Hematopoietic multipotent progenitor cell (in vitro differentiated cells): ENCODE data around the gene ASXL2. TPM values are rescaled to one million over a fixed set of nuclear protein-coding genes. Genes with fewer than 3 reads are reported as not detected.
"Not testable (repeated sequence)": the region's sequence is repeated elsewhere in the genome, so short reads cannot be mapped to it uniquely, and the experiment has no call there.

Source experiments
- DNase-seq, 3 donors: peaks; one replicate each; pipeline ENCODE4 v3.0.0-alpha.2; 2011 to 2015; ENCODE audit warnings: low read depth in 2 of 3, low spot score in 2 of 3
- total RNA-seq: library from RNA; depleted of rRNA; stranded (reverse); fragments of >200 nt; gene quantifications from one replicate; pipeline ENCODE4 v1.2.3, GENCODE V29; 2012

ASXL2 gene
- total RNA-seq, 1 donor: 8.1 TPM

- DNase-seq: no peak
Measured at GRCh38 chr2:25894135-25894830, 16.0 kb upstream of the ASXL2 start.

GRCh38 chr2:25891672-25892071 lies 13.4 kb upstream of the ASXL2 start:
- no peak for DNase-seq

GRCh38 chr2:25887624-25888242 lies 9.4 kb upstream of the ASXL2 start:
- DNase-seq: no peak

GRCh38 chr2:25885933-25886332 lies 7.6 kb upstream of the ASXL2 start:
- no peak for DNase-seq

- peak in 1 of 3 donors; percentile 5 for DNase-seq
Measured at GRCh38 chr2:25881764-25882163, 3.5 kb upstream of the ASXL2 start.

- peak in 1 of 3 donors; percentile 3 for DNase-seq
Measured at GRCh38 chr2:25879133-25879730, 945 bp upstream of the ASXL2 start.

GRCh38 chr2:25877431-25878360 lies 591 bp downstream of the ASXL2 start:
- peak; percentile 30 to 63 (median 53) for DNase-seq

- DNase-seq: no peak
Measured at GRCh38 chr2:25872134-25872533, 6.2 kb downstream of the ASXL2 start.

- DNase-seq: peak in 1 of 3 donors; percentile 13
Measured at GRCh38 chr2:25867396-25868003, 10.8 kb downstream of the ASXL2 start.

GRCh38 chr2:25856377-25856776 lies 21.9 kb downstream of the ASXL2 start:
- DNase-seq: no peak

GRCh38 chr2:25855065-25855464 lies 23.2 kb downstream of the ASXL2 start:
- DNase-seq: no peak

- no peak for DNase-seq
Measured at GRCh38 chr2:25854613-25855012, 23.7 kb downstream of the ASXL2 start.

GRCh38 chr2:25853038-25853638 lies 25.1 kb downstream of the ASXL2 start:
- peak in 1 of 3 donors; percentile 45 for DNase-seq

GRCh38 chr2:25851740-25852503 lies 26.4 kb downstream of the ASXL2 start:
- peak in 2 of 3 donors; percentile 79 to 89 for DNase-seq

- not testable (repeated sequence) for DNase-seq
Measured at GRCh38 chr2:25850400-25850799, 27.9 kb downstream of the ASXL2 start.

GRCh38 chr2:25849350-25849749 lies 28.9 kb downstream of the ASXL2 start:
- not testable (repeated sequence) for DNase-seq

- DNase-seq: no peak
Measured at GRCh38 chr2:25845843-25846505, 32.3 kb downstream of the ASXL2 start.

GRCh38 chr2:25844089-25844488 lies 34.2 kb downstream of the ASXL2 start:
- no peak for DNase-seq

GRCh38 chr2:25842155-25842554 lies 36.1 kb downstream of the ASXL2 start:
- no peak for DNase-seq
